ENCODE measurements around the gene TBRG4. TPM values are rescaled to one million over a fixed set of nuclear protein-coding genes. Genes with fewer than 3 reads are reported as not detected.

TBRG4 gene
- polyA plus RNA-seq, 1 experiment: 75.5 TPM

DNA sequence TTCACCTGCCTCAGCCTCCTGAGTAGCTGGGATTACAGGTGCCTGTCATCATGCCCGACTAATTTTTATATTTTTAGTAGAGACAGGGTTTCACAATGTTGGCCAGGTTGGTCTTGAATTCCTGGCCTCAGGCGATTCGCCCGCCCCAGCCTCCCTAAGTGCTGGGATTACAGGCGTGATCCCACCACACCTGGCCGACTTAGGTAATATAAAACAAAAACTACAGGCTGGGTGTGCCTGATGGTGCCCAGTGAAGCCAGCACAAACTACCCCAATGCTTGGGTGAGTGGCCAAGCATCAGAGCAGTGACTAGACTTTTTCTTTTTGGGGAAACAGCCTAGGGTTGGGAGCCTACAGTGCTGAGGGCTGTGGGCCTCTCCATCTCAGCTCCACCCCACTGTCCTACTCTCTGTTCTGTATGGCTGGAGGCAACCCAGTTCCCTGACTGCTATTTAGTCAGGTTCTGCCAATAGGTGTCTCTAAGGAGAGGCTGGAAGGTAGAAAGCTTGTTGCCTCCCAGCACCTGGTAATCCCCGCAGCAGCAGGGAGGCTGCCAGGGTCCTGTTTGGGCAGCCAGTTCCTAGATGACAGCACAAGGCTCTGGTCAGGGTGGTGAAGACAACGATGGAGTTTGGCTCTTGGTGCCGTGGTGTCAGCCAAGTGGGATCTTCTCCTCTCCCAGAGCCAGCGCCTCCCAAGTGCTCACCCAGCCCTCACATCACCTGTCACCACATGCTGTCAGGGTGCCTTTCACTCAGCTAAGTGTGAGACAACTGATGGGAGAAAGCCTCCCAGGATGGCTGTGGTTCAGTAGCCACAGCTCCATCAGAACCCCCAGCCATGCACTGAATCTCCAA is 12.3 kb downstream of the TBRG4 start:
- CTCF ChIA-PET: no interaction called here
- Histone ChIP-seq H3K4me3 (ENCODE audit: low read depth, low read length) (no peak overlapping the region), H3K36me3 (ENCODE audit: control insufficient read depth, insufficient read depth, low read length) (peaks cover 49% of the 10 kb centered on the region), H3K27me3 (ENCODE audit: control insufficient read depth, insufficient read depth, low read length) (no peaks in the 10 kb centered on the region)
- TF ChIP-seq, protein P1, sequence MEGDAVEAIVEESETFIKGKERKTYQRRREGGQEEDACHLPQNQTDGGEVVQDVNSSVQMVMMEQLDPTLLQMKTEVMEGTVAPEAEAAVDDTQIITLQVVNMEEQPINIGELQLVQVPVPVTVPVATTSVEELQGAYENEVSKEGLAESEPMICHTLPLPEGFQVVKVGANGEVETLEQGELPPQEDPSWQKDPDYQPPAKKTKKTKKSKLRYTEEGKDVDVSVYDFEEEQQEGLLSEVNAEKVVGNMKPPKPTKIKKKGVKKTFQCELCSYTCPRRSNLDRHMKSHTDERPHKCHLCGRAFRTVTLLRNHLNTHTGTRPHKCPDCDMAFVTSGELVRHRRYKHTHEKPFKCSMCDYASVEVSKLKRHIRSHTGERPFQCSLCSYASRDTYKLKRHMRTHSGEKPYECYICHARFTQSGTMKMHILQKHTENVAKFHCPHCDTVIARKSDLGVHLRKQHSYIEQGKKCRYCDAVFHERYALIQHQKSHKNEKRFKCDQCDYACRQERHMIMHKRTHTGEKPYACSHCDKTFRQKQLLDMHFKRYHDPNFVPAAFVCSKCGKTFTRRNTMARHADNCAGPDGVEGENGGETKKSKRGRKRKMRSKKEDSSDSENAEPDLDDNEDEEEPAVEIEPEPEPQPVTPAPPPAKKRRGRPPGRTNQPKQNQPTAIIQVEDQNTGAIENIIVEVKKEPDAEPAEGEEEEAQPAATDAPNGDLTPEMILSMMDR (IDR thresholded peaks at IDR 0.05; ENCODE audit: insufficient read depth, low read depth, low read length): no peak
- POLR2A ChIA-PET: no interaction called here
- no peak for DNase-seq (ENCODE audit: low read depth)

- Histone ChIP-seq H3K4me3 (ENCODE audit: low read depth, low read length) (no peak overlapping the region), H3K36me3 (ENCODE audit: control insufficient read depth, insufficient read depth, low read length) (no peaks in the 10 kb centered on the region), H3K27me3 (ENCODE audit: control insufficient read depth, insufficient read depth, low read length) (no peaks in the 10 kb centered on the region)
- ChIA-PET POLR2A (no interaction called here), CTCF (interaction anchor here (0.9 kb wide), 1 partner anchor 43 kb away, joined by 3 read pairs; no protein-coding TSS in a partner anchor)
- no peak for DNase-seq (ENCODE audit: low read depth)
- TF ChIP-seq, protein P1 (IDR thresholded peaks at IDR 0.05; ENCODE audit: insufficient read depth, low read depth, low read length): no peak
Observed at GRCh38 chr7:45092931-45093235, 18.6 kb downstream of the TBRG4 start.

- Histone ChIP-seq H3K36me3 (ENCODE audit: control insufficient read depth, insufficient read depth, low read length) (no peaks in the 10 kb centered on the region), H3K4me3 (ENCODE audit: low read depth, low read length) (no peak overlapping the region), H3K27me3 (ENCODE audit: control insufficient read depth, insufficient read depth, low read length) (no peaks in the 10 kb centered on the region)
- TF ChIP-seq, protein P1 (IDR thresholded peaks at IDR 0.05; ENCODE audit: insufficient read depth, low read depth, low read length): no peak
- ChIA-PET POLR2A (no interaction called here), CTCF (interaction anchor here (0.9 kb wide), 1 partner anchor 44 kb away, joined by 3 read pairs; no protein-coding TSS in a partner anchor)
- DNase-seq (ENCODE audit: low read depth): peak; percentile 33
Observed at GRCh38 chr7:45092100-45092930, 19.2 kb downstream of the TBRG4 start.

DNA sequence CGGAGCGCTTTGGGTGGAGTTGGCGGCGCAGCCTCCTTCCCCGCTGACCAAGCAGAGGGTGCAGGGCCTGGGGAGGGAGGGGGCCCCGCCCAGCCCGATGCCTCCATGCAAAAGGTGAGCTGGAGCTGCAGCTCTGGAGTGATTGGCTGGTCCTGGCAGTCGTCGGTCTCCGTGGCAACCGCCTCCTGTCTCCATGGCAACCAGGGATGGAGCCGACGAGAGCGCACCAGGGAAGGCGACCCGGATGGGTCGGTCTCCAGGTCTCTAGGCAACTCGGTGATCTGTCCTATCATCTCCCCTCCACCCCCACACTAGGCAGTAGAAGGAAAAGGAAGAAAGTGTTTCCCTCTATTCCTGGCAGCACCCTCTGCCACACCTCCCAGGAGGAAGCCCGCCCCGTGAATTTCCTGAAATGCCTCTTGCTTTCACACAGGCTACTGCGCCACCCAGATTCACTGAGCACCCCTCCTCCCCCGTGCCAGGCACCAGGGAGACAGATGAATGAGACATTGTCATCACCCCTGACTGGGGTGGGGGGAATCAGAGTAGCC is 22.1 kb downstream of the TBRG4 start:
- H3K27me3 ChIP-seq (ENCODE audit: control insufficient read depth, insufficient read depth, low read length): no peaks in the 10 kb centered on the region
- ChIA-PET CTCF (interaction anchor here (0.7 kb wide), 2 partner anchors 13 to 651 kb away, joined by 3 to 4 read pairs; no protein-coding TSS in a partner anchor), POLR2A (no interaction called here)
- no peak for DNase-seq (ENCODE audit: low read depth)
- no peaks in the 10 kb centered on the region for H3K36me3 ChIP-seq (ENCODE audit: control insufficient read depth, insufficient read depth, low read length)
- peak overlapping the region; percentile 63 for H3K4me3 ChIP-seq (ENCODE audit: low read depth, low read length)
- TF ChIP-seq, protein P1 (IDR thresholded peaks at IDR 0.05; ENCODE audit: insufficient read depth, low read depth, low read length): no peak

- DNase-seq (ENCODE audit: low read depth): no peak
- TF ChIP-seq, protein P1 (IDR thresholded peaks at IDR 0.05; ENCODE audit: insufficient read depth, low read depth, low read length): no peak
- Histone ChIP-seq H3K27me3 (ENCODE audit: control insufficient read depth, insufficient read depth, low read length) (no peaks in the 10 kb centered on the region), H3K4me3 (ENCODE audit: low read depth, low read length) (peak within 1 kb of the TSS; percentile 63), H3K36me3 (ENCODE audit: control insufficient read depth, insufficient read depth, low read length) (no peaks in the 10 kb centered on the region)
- ChIA-PET POLR2A (no interaction called here), CTCF (no interaction called here)
Observed at GRCh38 chr7:45088821-45089340, 22.6 kb downstream of the TBRG4 start, which contains the start of gene NACAD. NACAD (minus strand) TSS chr7:45088969; CDS start chr7:45088894, 75 bp downstream.
